GM12874 (cell line): ENCODE data around the gene ZC3H7A.

Experiments used
- TF ChIP-seq, protein P1 (sequence below): IDR thresholded peaks from 2 replicates; pipeline ENCODE4 v1.5.1; 2011; ENCODE audit warnings: low read depth, mild to moderate bottlenecking, control low read depth, low read length, moderate library complexity; ENCODE audit not compliant: insufficient read depth

ZC3H7A gene

DNA sequence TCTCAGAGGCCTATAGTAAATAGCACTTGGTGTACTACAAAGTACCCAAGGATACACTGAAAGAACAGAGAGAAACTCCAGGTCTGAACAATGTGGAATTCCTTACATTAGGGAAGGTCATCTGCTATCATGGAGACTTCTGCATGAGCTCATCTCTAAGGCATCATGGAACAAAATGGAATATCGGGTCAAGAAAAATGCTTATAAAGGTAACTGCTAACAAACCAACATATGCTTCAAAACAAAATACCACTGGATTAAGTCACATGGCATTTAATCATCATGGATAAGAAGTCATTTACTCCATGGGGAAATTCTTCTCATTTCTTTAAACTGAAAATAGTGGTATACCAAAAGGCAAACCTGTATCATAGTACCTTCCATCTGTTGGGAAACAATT is 88.6 kb downstream of the ZC3H7A start:
- TF ChIP-seq, protein P1, sequence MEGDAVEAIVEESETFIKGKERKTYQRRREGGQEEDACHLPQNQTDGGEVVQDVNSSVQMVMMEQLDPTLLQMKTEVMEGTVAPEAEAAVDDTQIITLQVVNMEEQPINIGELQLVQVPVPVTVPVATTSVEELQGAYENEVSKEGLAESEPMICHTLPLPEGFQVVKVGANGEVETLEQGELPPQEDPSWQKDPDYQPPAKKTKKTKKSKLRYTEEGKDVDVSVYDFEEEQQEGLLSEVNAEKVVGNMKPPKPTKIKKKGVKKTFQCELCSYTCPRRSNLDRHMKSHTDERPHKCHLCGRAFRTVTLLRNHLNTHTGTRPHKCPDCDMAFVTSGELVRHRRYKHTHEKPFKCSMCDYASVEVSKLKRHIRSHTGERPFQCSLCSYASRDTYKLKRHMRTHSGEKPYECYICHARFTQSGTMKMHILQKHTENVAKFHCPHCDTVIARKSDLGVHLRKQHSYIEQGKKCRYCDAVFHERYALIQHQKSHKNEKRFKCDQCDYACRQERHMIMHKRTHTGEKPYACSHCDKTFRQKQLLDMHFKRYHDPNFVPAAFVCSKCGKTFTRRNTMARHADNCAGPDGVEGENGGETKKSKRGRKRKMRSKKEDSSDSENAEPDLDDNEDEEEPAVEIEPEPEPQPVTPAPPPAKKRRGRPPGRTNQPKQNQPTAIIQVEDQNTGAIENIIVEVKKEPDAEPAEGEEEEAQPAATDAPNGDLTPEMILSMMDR, result no peak

- TF ChIP-seq, protein P1, result no peak
Observed at GRCh38 chr16:11707679-11708197, 89.3 kb downstream of the ZC3H7A start.

DNA sequence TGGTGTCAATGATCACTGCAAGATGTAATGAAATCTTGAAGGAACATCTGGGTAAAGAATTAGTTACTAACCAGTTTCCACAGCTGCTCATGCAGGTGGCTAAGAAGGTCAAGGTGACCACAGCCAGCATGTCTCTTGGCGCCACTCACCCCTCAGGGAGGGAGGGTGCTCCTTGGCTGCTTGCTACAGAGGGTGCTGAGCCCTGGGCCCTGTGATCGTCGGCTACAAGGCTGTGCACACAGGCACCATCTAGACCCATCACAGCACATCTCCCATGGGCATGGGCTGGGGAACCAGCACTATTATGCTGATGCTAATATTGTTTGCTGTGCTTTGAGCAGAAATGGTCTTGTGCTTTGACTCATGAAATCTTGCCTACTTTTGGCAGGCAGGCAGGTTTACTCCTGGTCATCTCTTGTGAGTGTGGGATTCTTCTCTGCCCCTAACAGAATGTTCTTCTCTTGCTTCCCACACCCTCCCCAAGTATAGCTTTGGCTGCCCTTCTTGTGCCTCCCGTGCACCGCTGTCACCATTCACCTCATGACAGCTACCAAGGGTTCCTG is 90.8 kb downstream of the ZC3H7A start:
- TF ChIP-seq, protein P1, result no peak

DNA sequence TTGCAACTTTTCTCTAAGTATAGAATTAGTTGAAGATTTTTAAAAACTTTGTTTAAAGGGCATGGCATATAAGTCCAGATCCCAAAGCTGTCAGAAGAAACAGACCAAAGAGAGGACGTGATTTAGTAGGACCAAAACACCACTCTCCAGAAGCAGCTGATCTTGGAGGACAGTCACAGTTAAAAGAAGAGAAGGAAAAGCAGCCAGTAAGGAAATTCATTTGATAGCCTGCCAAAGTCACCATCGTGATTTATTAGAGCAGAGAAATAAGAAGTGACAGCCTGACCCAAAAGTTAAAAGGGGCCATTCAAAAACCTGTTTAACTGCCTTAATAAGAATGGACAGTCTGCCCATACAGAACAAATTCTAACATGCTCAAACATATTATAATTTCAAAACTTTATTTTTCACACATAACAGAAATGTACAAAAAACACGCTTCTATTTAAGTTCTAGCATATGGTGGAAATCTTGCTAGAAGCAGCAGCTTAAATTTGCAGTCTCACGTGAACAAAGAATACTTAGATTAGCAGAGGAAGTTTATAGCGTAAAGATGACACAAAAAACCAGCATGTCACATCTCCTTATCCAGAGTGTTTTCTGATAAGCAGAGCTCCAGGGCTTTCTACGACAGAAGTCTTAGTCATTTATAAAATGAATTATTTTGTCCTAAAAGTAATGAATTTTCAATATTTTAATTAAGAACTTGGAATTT is 91.6 kb downstream of the ZC3H7A start:
- TF ChIP-seq, protein P1, result no peak
